Stimulated activated CD4-positive, alpha-beta T cell treated with anti-CD3 and anti-CD28 coated beads, Interleukin-4, amount 100 ng/mL, for 4 hours (primary cell): Measurements from ENCODE around the gene IPO7.

Experiments
- DNase-seq, 2 experiments: peaks; one replicate each; pipeline ENCODE4 v3.0.0-alpha.2; 2020

Gene IPO7

DNA sequence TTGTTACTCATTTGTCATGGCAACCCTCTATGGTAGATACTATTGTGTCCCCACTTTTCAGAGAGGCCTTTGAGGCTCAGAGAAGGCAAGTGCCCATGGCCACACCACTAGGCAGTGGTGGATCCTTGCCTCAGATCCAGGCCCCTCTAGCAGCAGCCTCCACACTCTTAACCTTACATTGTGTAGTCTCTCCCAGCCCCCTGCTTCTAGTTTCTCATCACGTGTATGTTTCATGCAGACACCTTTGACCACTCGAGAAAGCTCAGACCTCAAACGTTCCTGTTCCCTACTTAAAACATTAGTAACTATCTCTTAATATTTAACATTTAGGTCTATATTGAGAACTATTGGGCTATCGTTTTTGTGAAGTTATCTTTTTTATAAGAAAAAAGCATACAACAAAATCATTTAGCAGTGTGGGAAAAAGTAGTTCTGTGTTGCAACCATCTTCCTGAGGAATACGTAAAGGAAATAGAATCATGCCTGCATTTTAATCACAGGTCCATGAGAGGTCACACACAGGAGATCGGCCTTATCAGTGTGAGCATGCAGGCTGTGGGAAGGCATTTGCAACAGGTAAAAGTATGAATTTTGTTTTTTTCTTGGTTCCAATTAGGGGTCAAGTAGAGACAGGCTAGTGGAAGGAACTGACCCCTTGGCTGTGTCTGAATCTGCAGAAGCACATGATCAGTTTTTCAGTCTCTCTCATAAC is 111.5 kb downstream of the IPO7 start:
- DNase-seq, result no peak
